WTC11 (cell line): ENCODE measurements around the gene TMEM178A.

Source experiments
- CTCF ChIP-seq: fragments of 200-600 bp; IDR thresholded peaks from 2 replicates; pipeline ENCODE4 v1.8.0; 2022; ENCODE audit warnings: antibody characterized with exemption
- FOXP1 ChIP-seq: sonication (generic); formaldehyde crosslinking; IDR thresholded peaks from 2 replicates; pipeline ENCODE4 v1.8.0; 2022; ENCODE audit warnings: missing genetic modification reagents, mild to moderate bottlenecking, moderate library complexity, borderline replicate concordance
- JUN ChIP-seq: sonication (generic); formaldehyde crosslinking; IDR thresholded peaks from 2 replicates; pipeline ENCODE4 v1.8.0; 2023; ENCODE audit warnings: mild to moderate bottlenecking, missing genetic modification reagents

- no peak for TF ChIP-seq JUN
- TF ChIP-seq FOXP1 (CRISPR knock-in tag) = no peak
- no peak for TF ChIP-seq CTCF
Measured at GRCh38 chr2:39660612-39661236, 5.0 kb upstream of the TMEM178A start.
